HG02970 (cell line): ENCODE data around the gene DISP3.

Experiments used
- ATAC-seq: cut with Tn5 transposase; IDR thresholded peaks from one replicate; pipeline ENCODE4 v1.9.1; 2021; ENCODE audit warnings: mild to moderate bottlenecking, moderate library complexity, moderate number of reproducible peaks; ENCODE audit not compliant: unreplicated experiment, low FRiP score

The DISP3 gene

DNA sequence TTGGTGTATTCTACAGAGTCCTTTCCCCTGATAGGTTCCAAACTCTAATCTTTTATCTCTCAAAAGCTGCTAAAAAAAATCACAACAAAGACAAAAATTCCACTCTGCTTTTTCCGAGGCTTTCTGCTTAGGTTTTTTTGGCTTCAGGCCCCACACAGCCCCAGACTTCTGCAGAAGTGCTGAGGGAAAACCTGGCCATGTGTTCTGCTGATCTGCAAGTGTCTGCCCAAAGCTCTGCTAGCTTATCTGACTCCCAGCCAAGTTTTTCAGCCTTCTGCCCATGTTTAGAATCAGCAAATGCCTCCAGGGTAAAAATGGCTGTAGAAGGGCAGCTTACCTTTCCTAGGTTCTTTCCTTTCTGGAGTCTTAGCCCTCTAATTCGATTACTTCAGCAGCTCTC lies 28.4 kb downstream of the DISP3 start:
- ATAC-seq: no peak

- ATAC-seq: no peak
Observed at GRCh38 chr1:11513681-11514080, 34.7 kb downstream of the DISP3 start.

DNA sequence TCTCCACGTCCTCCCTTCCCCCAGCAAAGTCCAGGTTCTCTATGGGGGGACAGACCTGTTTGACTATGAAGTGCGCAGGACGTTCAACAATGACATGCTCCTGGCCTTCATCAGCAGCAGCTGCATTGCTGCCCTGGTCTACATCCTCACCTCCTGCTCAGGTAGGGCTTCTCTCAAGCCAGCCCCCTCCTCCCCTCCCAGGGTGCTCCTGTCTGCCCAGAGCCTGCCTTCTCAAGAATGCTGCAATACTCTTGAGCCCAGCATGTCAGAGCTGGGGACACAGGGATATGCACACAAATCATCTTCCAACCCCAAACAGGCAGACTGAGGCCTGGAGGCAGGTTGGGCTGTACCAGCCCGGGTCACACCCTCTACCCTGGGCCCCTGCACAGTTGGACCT lies 35.4 kb downstream of the DISP3 start:
- ATAC-seq: no peak

DNA sequence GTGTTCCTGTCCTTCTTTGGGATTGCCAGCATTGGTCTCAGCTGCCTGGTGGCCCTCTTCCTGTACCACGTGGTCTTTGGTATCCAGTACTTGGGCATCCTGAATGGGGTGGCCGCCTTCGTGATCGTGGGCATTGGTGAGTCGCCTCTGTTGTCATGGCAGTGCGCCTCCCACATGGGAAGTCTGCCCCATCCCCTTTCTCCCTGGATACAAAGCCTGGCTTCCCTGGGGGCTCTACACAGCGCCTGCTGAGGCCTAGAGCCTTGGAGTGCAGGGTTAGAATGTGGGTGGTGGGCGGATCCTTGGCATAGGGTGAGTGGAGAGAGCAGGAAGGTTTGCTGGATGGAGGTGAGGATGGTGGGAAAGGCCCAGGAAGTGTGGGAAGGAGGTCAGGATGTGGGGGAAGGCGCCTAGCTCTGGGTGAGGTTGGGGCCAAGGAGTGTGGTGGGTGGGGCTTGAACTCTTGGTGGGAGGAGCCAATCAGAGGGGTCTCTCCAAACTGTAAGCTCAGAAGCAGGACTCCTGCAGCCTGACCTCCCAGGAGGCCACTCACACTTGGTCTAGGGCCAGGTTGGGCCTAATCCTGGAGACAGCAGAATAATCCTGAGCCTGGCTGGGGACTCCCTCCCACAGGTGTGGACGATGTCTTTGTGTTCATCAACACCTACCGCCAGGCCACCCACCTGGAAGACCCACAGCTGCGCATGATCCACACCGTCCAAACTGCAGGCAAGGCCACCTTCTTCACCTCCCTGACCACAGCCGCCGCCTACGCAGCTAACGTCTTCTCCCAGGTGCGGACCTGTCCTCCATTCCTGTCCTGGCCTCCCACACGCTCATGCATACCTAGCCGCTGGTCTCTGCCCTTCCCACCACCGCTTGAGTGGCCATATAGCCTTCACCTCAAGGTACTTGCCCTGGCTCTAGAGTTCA lies 36.7 kb downstream of the DISP3 start:
- no peak for ATAC-seq

DNA sequence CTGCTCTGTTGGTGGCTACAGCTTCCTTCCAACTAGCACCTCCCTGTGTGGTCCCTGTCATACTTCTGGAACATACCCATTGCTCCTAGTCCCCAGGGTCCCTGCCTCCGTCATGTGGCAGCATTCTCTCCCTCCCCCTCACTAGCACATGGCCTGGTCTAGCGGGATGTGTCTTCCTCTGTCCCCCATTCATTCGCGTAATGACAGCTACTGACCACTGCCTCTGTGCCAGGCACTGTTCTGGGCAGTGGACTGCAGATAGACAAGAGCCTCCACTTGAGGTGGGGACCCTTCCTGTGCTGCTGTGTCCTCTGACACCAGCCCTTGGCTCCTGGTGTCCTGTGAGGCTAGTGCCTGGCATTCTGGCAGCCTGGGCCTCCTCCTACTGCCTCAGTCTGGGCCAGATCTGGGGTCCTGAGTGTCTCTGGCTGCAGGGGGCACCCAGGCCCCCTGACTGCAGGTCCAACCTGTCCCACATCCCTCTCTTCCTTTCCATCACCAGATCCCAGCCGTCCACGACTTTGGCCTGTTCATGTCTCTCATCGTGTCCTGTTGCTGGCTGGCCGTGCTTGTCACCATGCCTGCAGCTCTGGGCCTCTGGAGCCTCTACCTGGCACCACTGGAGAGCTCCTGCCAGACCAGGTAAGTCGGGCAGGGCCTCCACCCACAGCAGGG lies 38.1 kb downstream of the DISP3 start:
- no peak for ATAC-seq

GRCh38 chr1:11518016-11518701 lies 39.2 kb downstream of the DISP3 start:
- no peak for ATAC-seq

- ATAC-seq: no peak
Observed at GRCh38 chr1:11518791-11519628, 40.1 kb downstream of the DISP3 start.

DNA sequence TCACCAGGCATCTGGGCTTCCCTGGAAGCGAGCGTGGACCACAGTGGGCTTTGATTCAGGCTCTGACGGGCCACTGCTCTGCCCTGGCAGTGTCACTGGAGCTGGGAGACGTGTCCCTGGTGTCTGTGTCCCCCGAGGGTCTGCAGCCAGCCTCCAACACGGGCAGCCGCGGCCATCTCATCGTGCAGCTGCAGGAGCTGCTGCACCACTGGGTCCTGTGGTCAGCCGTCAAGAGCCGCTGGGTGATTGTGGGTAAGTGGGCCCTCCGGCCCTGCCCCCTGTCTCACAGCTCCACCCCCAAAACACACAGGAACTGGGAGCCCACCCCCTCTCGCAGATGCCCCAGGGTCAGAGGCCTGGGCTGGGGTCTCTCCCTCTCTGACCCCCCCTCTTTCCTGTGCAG lies 40.7 kb downstream of the DISP3 start:
- ATAC-seq: no peak

DNA sequence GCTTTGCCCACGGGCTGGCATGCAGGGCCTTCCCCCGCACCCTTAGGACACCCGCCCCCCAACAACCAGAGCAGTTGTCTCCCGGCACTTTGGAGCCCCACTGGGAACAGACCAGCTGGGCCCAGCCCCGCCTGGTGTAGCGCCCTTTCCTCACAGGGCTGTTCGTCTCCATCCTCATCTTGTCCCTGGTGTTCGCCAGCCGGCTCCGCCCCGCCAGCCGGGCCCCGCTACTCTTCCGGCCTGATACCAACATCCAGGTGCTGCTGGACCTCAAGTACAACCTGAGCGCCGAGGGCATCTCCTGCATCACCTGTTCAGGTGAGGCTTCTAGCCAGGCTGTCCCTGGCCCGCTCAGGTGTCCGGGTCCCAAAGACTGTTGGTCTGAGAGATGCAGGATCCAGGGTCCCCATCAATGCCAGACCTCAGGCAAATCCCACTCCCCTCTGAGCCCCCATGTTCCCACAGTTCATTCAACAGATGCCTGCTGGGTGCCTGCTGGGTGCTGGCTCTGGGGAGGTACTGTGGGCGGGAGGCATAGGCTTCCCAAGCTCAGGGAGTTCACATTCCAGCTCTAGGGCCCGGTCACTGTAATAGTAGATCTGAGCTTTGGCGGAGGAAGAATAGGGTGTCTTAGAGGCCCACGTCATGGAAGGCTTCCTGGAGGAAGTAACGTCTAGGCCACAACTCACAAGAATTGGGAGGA lies 41.7 kb downstream of the DISP3 start:
- no peak for ATAC-seq

GRCh38 chr1:11521582-11522399 lies 42.8 kb downstream of the DISP3 start:
- no peak for ATAC-seq

DNA sequence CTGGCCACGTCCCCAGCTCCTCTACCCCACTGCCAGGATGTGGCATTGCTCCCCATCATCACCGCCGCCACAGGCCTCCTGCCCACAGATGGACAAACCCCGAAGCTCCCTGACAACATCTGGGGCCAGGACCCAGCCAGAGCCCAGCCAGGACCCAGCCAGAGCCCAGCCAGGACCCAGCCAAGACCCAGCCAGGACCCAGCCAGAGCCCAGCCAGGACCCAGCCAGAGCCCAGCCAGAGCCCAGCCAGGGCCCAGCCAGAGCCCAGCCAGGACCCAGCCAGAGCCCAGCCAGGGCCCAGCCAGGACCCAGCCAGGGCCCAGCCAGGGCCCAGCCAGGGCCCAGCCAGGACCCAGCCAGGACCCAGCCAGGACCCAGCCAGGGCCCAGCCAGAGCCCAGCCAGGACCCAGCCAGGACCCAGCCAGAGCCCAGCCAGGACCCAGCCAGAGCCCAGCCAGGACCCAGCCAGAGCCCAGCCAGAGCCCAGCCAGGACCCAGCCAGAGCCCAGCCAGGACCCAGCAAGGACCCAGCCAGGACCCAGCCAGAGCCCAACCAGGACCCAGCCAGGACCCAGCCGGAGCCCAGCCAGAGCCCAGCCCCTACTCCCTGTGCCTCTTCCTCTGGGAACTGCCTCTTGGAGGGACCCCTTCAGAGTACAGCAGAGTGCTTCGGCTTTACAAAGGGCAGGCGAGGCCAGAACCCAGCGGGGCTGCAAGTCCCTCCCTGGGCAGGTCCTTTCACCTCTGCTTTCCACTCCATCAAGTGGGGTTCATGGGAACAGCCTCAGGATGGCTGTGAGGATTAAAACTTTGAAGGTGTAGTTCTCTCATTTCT lies 43.7 kb downstream of the DISP3 start:
- no peak for ATAC-seq

- ATAC-seq: no peak
Observed at GRCh38 chr1:11523261-11523660, 44.3 kb downstream of the DISP3 start.

DNA sequence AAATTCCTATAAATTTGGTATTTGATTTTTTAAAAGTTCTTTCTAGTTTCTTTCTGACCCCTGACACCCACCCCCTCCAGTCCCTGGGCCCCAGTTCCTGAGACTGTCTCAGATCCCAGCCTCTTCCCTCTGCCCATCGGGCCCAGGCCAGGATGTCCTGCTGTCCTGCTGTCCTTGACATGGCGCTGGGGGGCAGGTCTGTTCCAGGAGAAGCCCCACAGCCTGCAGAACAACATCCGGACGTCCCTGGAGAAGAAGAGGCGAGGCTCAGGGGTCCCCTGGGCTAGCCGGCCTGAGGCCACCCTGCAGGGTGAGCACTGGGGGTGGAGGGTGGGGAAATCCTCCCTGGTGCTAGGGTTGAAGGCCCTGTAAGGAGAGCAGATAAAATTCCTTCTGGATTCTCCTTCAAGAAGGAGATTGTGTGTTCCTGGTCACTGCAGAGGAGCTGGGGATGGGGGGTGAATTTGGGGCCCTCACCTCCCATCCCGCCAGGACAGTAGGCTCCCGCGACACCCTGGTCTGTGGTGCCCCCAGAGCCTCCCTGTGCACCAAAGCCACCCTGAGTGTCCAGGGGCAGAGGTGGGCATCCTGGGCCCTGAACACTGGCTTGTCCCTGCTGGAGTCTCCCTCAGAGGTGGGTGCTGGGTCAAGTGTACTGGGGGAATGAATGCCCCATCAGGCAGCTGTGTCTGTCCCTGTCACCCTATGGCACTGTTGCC lies 45.0 kb downstream of the DISP3 start:
- no peak for ATAC-seq

DNA sequence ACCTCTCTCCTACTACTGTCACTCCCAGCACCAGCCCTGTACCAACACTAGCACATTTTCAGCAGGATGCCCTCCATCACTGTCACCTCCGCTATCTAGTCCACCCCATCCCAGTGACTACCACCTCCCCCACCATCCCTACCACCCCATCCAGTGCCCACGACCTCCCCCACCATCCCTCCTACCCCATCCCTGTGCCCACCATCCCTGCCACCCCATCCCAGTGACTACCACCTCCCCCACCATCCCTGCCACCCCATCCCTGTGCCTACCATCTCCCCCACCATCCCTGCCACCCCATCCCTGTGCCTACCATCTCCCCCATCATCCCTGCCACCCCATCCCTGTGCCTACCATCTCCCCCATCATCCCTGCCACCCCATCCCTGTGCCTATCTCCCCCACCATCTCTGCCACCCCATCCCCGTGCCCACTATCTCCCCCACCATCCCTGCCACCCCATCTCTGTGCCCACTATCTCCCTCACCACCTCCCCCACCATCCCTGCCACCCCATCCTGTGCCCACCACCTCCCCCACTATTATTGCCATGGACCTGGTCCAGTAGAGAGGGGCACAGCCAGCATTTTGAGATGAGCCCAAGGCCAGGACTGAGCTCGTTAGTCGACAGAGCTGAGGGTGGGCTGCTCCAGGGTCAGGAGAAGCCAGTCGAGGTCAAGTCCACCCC lies 45.7 kb downstream of the DISP3 start:
- no peak for ATAC-seq

GRCh38 chr1:11525151-11525505 lies 46.2 kb downstream of the DISP3 start:
- ATAC-seq: no peak

DNA sequence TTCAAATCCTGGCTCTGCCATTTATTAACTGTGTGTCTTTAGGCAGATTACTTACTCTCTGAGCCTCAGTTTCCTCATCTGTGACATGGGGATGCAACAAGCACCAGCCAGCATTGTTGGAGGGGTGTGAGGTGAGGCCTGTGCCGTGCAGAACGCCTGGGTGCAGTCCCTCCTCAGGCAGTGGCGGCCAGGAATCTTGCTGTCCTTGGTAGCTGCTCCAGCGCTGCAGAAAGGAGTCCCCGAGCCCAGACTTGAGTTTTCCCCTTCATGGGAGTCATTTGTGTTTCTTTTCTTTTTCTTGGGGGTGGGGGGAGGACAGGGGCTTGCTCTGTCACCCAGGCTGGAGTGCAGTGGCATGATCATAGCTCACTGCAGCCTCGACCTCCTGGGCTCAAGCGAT lies 46.6 kb downstream of the DISP3 start:
- ATAC-seq: no peak
